ENCODE measurements around the gene SIGLEC12.
"Not testable (repeated sequence)": the region's sequence is repeated elsewhere in the genome, so short reads cannot be mapped to it uniquely, and the experiment has no call there.

SIGLEC12 gene

DNA sequence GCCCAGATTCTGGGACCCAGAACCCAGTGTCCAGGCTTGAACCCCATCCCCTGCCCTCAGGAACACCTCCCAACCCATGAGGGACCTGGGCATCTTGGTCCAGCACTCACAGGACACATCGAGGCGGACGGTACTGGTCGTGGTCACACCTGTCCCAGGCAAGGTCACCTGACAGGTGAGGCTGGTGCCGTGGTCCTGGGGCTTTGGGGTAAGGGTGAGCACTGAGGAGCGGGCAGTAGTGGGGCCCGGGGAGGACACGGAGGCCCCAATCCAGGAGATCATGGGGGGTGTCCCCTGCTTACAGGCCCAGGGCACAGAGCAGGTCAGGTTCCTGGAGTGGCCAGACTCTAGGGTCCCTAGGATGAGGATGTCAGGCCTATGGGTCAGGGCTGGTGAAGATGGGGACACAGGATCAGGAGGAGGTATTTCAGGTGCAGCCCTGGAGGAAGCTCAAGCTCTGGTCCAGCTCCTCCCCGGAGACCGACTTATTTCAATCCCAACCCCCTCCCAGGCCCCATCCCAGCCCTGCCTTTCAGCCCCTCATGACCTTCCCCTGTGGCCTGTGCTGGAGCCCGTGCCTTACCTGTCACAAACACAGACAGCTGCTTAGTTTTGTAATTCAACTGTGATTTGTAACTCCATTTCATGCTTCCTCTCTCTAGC, 44.1 kb downstream of the SIGLEC12 start:
- no peak for DNase-seq

DNA sequence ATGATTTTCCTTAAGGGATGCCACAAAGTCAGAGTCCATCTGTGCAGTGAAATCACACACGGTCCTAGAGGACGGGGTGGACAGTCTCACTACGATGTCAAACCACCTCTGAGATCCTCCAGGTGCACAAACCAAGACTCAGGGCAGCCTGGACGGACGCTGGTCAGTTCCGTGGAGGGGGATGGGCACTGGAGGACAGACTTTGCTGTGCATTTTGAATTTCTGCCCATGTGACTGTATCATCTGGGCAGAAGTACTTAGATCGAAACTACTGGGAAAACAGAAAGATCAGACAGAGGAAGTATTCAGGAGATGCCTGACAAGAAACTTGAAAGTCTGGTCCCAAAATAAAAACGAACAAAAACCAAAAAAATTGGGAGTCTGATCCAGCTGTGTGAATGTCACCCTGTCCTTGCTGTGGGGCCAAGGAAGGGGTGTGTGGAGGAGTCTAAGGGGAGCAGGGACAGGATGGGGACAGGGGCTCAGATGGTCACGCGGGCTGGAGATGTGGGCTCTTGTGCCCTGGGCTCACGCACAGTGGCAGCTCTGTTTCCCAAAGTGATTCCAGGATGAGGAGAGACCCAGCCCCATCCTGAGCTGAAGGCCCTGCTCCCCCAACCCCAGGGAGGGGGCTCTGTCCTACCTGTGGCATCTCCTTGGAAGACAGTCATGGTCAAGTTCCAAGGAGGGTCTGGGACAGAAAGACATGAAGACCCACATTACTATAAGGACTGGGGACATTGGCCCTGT, 44.9 kb downstream of the SIGLEC12 start:
- DNase-seq: no peak

DNA sequence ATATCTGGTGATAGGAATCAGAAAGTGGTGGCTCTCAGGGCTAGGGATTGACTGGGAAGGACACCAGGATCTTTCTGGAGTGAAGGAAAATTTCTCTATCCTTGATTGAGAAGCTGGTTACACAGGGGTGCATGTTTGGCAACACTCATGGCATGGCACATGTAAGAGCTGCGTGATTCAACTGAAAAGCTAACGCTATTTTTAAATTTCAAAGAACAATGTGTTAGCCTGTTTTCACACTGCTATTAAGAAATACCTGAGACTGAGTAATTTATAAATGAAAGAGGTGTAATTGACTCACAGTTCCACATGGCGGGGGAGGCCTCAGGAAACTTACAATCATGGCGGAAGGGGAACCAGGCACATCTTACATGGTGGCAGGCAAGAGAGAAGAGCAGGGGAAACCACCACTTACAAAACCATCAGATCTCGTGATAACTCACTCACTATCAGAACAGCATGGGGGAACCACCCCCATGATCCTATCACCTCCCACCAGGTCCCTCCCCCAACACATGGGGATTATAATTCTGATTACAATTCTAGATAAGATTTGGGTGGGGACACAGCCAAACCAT, 50.8 kb downstream of the SIGLEC12 start:
- DNase-seq: no peak

DNA sequence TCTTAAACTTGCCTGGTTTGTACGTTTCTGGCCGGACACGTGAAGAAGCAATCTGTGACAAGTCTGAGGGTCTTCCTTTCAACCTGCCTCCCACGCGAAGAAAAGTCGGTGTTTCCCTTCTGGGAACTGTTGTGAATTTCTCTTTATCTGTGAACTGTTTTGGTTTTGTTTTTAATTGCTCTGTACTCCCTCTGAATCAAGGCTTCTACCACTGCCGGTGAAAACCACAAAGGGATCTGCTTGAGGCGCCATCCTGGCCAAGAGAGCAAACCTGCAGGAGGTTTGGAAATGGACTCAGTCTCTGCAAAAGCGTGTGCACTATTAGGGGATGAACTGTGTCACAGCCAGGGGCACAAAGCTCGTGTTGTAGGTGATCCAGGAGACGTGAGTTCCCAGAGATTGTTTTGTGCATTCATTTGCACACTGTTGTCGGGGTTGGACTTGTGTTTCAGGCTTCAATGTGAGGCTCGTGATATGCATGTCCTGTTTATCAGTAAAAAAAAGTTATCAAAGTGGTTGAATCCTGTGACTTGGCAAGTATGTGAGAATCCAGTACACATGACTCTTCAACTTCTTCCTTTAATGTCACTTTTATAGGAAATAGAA, 53.1 kb downstream of the SIGLEC12 start:
- no peak for DNase-seq

DNA sequence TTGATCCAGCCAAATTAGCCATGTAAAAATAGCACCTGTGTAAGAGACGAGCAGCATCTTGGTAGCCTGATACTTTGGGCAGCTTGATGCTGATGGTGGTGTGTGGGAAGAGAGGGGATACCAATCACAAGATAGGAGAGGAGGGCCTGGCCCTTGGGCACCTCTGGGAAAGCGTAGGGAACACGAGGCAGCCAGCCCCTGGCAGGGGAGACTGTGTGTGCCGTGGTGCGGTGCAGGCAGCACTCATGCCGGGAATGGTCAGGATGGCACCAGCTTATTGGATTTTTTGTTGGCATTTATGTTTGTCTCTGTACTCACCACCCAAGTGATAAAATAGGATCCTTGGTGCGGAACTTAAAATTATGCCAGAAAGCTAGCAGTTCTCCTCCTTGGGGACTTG, 53.6 kb downstream of the SIGLEC12 start:
- no peak for DNase-seq

DNA sequence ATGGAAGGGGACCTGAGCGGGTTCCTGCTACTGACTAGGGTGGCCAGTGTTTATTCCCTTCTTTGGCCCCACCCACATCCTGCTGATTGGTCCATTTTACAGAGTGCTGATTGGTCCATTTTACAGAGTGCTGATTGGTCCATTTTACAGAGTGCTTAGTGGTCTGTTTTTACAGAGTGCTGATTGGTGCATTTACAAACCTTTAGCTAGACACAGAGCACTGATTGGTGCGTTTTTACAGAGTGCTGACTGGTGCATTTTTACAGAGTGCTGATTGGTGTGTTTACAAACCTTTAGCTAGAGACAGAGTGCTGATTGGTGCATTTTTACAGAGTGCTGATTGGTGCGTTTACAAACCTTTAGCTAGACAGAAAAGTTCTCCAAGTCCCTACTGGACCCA, 54.1 kb downstream of the SIGLEC12 start:
- DNase-seq: not testable (repeated sequence)

DNA sequence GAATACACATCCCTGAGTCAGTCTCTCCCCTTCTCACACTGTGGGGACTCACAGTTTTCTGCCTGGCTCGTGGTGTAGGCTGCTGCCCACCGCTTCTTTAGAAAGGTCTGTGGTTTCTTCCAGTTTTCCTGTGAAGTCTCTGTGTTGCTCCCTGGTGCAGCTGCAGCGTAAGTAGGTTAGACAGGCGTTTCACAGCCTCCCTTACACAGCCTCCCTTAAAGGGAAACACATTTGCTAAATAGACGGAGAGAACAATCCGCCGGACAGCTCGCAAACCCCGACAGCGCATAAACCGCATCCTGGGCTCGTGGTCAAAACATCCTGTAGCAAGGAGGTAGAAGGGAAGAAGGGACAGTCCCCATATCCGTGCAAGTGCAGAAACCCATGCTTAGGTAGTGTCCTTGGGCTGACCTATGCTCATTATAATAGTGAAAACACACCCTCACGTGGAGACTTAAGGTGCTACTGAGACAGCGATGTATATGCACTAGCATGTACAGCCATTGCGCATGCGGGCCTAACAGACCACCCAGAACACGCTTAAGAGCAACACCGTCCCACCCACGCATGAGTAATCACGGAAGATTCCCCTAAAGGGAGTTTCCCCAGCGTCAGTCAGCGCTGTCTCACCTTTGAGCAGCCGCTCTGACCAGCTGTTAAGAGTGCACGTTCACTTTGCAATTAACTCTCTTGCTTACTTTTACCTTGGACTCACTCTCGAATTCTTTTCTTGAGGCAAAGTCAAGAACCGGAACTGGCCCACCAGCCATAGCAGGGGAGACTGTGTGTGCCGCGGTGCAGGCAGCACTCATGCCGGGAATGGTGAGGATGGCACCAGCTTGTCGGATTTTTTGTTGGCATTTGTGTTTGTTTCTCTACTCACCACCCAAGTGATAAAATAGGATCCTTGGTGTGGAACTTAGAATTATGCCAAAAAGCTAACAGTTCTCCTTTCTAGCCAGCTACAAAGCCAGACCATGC, 59.9 kb downstream of the SIGLEC12 start:
- DNase-seq: no peak
